H54 (cell line): ENCODE data around the gene FBXW7.

Experiments used
- DNase-seq: peaks from one replicate; pipeline ENCODE4 v3.0.0; 2011; ENCODE audit warnings: low spot score, mixed read lengths; ENCODE audit not compliant: insufficient read length
- FAIRE-seq: peaks from 3 replicates; lab custom pipeline; 2011; peaks lifted over from hg19 to GRCh38; lab: Jason Lieb, UNC
- POLR2A ChIP-seq: IDR thresholded peaks from 2 replicates; pipeline ENCODE4 v1.6.1; 2011; ENCODE audit warnings: low read depth, mild to moderate bottlenecking, low read length

Gene FBXW7

DNA sequence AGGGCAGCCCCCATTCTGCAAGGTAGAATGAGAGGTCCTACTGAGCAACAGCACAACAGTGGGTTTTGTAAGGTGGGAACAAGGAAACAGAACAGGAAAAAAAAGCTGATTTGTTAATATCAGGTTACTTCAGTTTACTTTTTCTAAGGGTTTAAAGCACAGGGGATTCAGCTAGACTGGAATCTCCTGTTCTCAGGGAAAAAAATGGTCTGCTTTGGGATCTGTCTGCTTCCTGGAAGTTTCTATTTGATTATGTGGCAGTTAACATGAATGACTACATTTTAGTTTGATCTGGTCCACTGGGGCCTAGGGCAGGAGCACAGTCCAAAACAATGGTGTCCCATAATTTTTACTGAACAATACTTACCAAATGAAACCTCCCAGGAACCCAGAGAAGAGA, 104.6 kb downstream of the FBXW7 start:
- TF ChIP-seq POLR2A, result no peak
- FAIRE-seq (no peak), DNase-seq (no peak)

DNA sequence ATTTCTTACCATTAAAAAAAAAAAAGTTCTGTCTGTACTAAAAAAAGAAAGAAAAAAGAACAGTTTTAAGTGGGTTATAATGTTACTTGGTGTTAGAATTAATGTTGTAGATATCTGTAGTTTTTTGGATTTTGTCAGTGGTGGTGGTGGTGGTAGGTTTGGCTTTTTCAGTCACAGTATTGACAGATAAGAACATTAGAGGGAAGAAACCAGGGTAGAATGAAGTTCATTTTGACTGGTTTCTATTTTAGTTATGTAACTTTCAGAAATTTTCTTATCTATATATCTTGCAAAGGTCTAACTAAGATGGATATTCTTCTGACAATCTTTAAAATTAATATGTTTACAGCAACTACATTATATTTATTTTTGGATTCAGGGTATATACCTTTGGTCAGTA, 105.4 kb downstream of the FBXW7 start:
- TF ChIP-seq POLR2A, result no peak
- FAIRE-seq (no peak), DNase-seq (no peak)

DNA sequence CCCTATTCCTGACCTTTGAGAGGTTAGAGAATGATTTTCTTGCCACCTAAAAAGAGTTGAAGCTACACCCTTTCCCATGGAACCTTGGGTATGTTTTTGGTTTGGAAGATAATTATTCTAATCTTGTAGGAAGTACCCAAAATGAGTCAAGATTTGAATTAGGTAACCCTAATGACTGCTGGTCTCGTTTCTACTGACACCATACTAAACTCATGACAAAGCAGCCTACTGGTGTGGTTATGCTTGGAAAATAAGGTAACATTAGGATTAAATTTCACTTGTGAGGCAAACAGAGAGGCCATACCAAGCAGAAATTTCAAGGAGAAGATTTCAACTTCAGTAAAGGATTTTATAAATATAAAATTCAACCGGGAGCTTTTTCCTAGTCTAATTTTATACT, 107.9 kb downstream of the FBXW7 start:
- no peak for TF ChIP-seq POLR2A
- no peak for DNase-seq
- no peak for FAIRE-seq

DNA sequence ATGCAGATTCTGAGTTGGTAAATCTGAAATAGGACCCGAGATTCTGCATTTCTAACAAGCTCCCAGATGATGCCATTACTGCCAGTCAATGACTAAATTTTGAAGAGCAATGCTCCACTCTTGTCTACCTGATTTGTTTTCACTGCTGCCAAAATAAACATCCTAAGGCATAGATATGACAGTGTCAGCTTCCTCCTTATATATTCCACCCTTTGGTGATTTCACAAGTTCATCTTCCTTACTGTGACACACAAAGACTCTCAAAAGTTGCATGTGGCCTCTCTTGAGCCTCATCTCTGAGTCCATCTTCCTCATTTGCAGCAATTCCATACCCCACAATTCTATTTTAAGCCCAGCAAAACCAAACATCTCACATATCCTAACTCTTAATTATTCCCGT, 110.9 kb downstream of the FBXW7 start:
- no peak for DNase-seq
- TF ChIP-seq POLR2A, result no peak
- FAIRE-seq, result peak; percentile 27

DNA sequence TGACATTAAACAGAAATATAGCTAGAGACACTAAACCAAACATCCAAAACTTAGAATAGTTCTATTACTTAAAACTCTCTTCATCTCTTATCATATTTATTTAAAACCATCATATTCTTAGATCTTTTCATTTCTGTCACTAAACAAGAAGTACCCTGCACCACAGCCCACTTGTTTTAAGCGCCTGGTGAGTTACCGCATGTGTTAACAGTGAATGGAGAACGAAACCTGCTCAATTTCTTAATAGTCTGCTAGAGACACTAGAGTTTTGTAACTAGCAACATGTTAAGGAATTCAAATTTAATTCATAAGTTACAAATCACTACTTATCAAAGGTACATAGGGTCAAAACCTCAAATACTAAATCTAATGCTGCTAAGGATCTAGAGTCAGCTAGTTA, 111.5 kb downstream of the FBXW7 start:
- FAIRE-seq (no peak), DNase-seq (no peak)
- TF ChIP-seq POLR2A, result no peak

DNA sequence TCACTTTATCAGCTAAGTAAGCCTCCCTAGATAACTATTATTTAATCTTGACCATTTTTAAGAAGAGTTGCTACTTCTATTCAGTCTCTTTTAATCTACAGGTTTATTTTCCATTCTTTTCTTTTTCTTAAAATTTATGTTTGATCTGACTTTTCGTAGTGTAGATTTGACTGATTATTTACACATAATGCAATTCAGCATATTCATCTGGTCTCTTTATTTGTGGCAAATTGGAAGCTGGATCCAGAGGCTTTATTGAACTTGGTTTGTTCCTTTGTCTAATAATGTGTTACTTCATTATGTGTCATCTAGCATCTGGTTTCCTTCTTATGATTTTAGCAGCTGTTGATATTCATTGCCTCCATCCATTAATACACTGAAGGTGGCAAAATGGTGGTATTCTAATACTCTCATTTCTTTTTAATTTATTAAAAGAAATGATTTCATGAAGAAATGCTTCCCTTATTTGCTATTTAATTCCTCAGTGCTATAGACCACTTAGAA, 113.0 kb downstream of the FBXW7 start:
- FAIRE-seq (no peak), DNase-seq (no peak)
- TF ChIP-seq POLR2A, result no peak

DNA sequence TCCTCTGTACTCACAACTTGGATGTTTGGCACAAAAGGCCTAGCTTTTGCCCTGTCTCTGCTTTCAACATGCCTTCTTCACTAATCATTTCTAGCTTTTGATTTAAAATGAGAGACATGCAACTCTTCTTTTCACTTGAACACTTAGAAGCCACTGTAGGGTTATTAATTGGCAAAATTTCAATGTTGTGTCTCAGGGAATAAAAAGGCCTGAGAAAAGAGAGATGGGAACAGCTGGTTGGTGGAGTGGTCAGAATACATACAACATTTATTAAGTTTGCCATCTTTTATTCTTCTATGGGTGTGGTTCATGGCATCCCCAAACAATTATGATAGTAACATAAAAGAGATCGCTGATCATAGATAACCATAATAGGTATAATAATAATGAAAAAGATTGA, 114.3 kb downstream of the FBXW7 start:
- FAIRE-seq, result no peak
- no peak for TF ChIP-seq POLR2A
- DNase-seq, result no peak

DNA sequence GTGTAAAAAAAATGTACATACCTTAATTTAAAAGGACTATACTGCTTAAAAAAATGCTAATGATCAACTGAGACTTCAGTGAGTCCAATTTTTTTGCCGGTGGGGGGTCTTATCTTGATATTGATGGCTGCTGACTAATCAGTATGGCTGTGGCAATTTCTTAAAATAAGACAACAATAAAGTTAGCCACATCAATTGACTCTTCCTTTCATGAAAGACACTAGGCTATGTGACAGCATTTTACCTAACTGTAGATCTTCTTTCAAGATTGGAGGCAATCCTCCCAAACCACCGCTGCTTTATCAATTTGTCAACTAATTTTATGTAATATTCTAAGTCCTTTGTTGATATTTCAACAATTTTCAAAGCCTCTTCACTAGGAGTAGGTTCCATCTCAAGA, 116.1 kb downstream of the FBXW7 start:
- FAIRE-seq (no peak), DNase-seq (no peak)
- no peak for TF ChIP-seq POLR2A

DNA sequence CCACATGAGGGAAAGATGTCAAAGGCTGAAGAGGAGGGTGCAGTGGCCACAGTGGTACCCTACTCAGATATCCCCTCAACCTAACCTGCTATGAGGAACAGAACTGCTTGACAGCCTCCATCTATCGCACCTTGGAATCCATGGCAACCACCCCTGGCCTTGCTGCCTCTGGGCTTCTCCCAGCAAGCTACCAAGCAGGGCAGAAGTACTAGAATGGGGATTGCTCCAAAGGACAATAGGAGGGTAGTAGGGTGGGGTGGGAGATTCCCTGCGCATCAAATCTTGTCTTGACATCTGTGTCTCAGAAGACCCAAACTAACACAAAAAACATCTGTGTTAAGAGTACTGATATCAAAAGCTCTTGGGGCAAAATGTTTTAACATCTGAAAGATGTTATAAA, 118.2 kb downstream of the FBXW7 start:
- FAIRE-seq (no peak), DNase-seq (no peak)
- TF ChIP-seq POLR2A, result no peak

DNA sequence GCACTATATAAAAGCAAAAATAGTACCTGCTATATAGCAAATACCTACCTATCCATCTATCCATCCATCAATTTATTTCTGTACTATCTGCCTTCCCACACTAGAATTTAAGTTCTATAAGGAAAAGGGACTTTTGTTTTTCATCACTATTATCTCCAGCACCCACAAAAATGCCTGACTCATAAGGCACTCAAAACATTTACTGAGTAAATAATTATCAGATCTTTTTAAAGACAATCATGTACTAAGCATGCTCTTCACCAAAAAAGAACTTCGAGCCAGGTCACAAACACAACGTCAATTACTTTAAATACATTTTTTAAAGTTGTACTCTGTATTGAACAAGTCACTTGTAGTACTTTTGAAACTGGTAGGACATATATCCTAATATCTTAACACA, 119.9 kb downstream of the FBXW7 start:
- DNase-seq (no peak), FAIRE-seq (no peak)
- TF ChIP-seq POLR2A, result no peak

DNA sequence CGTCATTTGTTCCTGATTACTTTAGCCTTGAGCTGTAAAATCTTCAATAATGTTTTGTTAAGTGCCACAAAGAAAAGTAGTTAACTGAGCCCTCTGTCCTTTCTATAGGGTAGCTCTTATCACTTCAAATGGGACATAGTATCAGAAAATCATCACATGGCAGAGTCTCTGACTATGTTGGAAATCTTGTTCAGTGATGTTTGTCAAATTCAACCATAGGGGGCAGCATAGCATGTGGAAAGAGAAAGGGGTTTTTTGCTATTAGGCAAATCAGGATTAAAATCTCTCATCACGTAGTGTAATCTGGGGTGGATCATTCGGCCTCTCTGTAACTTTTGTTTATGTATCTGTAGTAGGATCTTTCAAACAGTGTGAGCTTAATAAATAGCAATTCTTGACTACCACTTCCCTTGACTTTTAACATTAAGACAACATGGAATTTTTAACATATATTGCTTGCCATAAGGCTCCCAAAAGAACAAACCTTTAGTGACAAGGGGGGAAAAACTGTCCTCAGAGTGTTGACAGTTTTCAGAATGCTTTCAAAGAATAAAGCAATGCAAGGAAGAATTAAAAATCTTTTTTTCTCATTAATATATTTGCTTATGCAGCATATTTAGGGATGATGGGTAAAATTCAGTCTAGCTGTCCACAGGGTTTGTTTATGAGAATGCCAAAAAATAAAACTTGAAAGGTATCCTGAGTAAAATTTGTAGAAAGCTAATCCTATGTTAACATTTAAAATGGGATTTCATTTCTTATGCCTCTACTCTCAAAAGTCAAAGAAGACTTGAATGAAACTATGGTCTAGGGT, 127.2 kb downstream of the FBXW7 start:
- no peak for DNase-seq
- no peak for TF ChIP-seq POLR2A
- peak; percentile 70 for FAIRE-seq

DNA sequence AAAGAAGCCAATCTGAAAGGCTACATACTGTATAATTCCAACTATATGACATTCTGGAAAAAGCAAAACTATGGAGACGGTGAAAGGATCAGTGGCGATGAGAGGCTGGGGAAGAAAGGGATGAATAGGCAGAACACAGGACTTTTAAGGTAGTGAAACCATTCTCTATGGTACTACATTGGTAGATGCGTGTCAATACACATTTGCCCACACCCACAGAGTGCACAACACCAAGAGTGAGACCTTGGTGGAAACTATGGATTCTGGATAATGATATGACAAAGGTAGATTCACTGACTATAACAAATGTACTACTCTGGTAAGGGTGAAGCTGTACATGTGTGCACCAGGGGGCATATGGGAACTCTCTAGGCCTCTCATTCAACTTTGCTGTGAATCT, 134.5 kb downstream of the FBXW7 start:
- no peak for TF ChIP-seq POLR2A
- FAIRE-seq (no peak), DNase-seq (no peak)

DNA sequence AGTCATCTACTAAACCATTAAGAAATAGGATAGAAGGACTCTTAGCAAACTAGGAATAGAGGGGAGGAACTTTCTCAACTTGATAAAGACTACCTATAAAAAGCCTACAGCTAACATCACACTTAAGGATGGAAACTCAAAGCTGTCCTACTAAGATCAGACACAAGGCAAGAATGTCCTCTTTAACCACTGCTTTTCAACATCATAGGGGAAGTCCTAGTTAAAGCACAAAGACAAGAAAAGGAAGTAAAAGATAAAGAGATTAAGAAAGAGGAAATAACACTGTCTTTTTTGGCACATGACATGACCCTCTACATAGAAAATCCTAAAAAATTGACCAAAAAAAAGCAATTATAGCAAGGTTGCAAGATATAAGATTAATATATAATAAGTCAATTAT, 136.6 kb downstream of the FBXW7 start:
- DNase-seq (no peak), FAIRE-seq (no peak)
- TF ChIP-seq POLR2A, result no peak

DNA sequence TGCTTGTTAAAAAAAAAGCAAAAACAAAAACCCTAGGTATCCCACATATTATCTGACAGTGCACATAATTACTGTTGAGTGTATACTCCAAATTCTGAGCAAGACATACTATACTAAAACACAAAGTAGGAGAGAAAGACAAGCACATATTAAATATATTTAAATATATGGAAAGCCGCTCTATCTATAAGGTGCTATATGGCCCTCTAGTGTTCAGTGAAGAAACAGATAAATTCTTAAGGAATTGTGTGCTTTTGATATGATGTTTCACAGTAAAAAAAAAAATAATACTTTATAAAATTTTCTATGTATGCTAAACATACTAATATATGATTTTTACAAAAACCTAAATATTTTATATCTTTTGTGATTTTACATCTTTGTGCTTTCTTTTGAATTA, 137.8 kb downstream of the FBXW7 start:
- FAIRE-seq (no peak), DNase-seq (no peak)
- TF ChIP-seq POLR2A, result no peak

DNA sequence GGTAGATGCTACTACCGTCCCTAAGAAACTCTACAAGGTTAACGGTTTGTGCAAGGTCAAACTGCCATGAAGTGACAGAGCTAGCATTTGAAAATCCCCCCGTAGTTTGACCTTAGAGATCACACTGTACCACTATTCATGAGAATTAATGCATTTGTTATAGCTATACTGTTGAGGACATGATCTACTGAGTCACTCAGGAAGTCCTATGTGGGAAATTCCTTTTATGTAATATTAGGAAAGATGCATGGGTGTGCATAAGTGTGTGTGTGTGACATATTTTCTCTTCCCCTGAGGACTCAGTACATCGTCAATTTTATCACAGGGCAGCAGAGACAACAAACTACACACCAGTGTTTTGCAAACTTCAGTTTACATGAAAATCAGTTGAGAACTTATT, 141.1 kb downstream of the FBXW7 start:
- no peak for TF ChIP-seq POLR2A
- FAIRE-seq (no peak), DNase-seq (no peak)
